Right lobe of liver (tissue), 6 donors: Measurements from ENCODE around the gene STAT3. TPM values are rescaled to one million over a fixed set of nuclear protein-coding genes. Genes with fewer than 3 reads are reported as not detected.
"Not testable (repeated sequence)": the region's sequence is repeated elsewhere in the genome, so short reads cannot be mapped to it uniquely, and the experiment has no call there.

ENCODE experiments used
- ATAC-seq, 4 donors: fragments of 200-7000 bp; cut with Tn5 transposase; one replicate each; pipeline ENCODE4 v1.9.1; 2020; ENCODE audit warnings: mild to moderate bottlenecking in 4 of 4, moderate library complexity in 4 of 4
- DNase-seq, 3 donors: peaks; one replicate each; pipeline ENCODE4 v3.0.0-alpha.2; 2020
- H3K27ac ChIP-seq, 3 donors: fragments of 200-600 bp; one replicate each; pipeline ENCODE4 v1.8.0; 2022
- H3K27me3 ChIP-seq, 2 donors: fragments of 200-600 bp; one replicate each; pipeline ENCODE4 v1.8.0; 2022
- H3K36me3 ChIP-seq, 4 donors: fragments of 200-600 bp; sonication (generic) in 1 of 4; one replicate each; pipeline versions ENCODE4 v1.5.1 to v1.8.0; 2017 to 2022; ENCODE audit warnings: control low read depth in 1 of 4
- H3K4me1 ChIP-seq, 4 donors: fragments of 200-600 bp; sonication (generic) in 1 of 4; one replicate each; pipeline versions ENCODE4 v1.5.1 to v1.8.0; 2017 to 2022; ENCODE audit warnings: control low read depth in 1 of 4
- H3K4me3 ChIP-seq, 3 donors: fragments of 200-600 bp; one replicate each; pipeline ENCODE4 v1.8.0; 2022
- H3K9me3 ChIP-seq, 4 donors: fragments of 200-600 bp; sonication (generic) in 1 of 4; one replicate each; pipeline versions ENCODE4 v1.5.1 to v1.8.0; 2017 to 2022; ENCODE audit warnings: control low read depth in 1 of 4
- CTCF ChIP-seq, 4 donors: fragments of 200-600 bp in 3 of 4; fragments of 450-650 bp in 1 of 4; IDR thresholded peaks; one replicate each; pipeline versions ENCODE4 v1.5.1 to v1.8.0; 2016 to 2022; ENCODE audit warnings: antibody characterized with exemption in 4 of 4, mild to moderate bottlenecking in 2 of 4
- POLR2A ChIP-seq: fragments of 450-650 bp; IDR thresholded peaks from one replicate; pipeline ENCODE4 v1.6.1; 2017; ENCODE audit warnings: antibody characterized with exemption, mild to moderate bottlenecking
- WGBS: methylation state at CpG from one replicate; pipeline ENCODE4 v1.1.6; 2018; ENCODE audit warnings: low coverage, low lambda C conversion rate; ENCODE audit not compliant: insufficient coverage; ENCODE audit errors: missing lambda C conversion rate; 5-methylcytosine and 5-hydroxymethylcytosine counted together
- intact Hi-C, 2 donors: fragments of 100-400 bp; cut with DNase I; formaldehyde crosslinking; loops; one replicate each; pipeline versions ENCODE4 v1.11.2 to v1.14.1; 2022
- total RNA-seq, 6 experiments: library from RNA; depleted of rRNA in 2 of 6; stranded (reverse); fragments of >200 nt in 2 of 6; fragmentation: NEBNext Ultra II Directional in 3 of 6; extraction: Animal tissue kit (Norgen Biotek cat#: 25700) in 3 of 6; gene quantifications; one replicate each; pipeline versions ENCODE4 v1.1.0 to v1.2.4, GENCODE V29; 2016 to 2023
- donor health status: DM: no; HTN: yes; CAD: no.
- donor health status: DM: no; HTN: no; CAD: no.
- donor health status: DM: no; HTN: no; CAD: no.
- donor health status: DM: no; HTN: yes; CAD: no.
- donor health status: DM: no; HTN: yes; CAD: no.

Gene STAT3
- total RNA-seq, 6 experiments from 2014 or later = 108 to 267 (median 208) TPM

DNA sequence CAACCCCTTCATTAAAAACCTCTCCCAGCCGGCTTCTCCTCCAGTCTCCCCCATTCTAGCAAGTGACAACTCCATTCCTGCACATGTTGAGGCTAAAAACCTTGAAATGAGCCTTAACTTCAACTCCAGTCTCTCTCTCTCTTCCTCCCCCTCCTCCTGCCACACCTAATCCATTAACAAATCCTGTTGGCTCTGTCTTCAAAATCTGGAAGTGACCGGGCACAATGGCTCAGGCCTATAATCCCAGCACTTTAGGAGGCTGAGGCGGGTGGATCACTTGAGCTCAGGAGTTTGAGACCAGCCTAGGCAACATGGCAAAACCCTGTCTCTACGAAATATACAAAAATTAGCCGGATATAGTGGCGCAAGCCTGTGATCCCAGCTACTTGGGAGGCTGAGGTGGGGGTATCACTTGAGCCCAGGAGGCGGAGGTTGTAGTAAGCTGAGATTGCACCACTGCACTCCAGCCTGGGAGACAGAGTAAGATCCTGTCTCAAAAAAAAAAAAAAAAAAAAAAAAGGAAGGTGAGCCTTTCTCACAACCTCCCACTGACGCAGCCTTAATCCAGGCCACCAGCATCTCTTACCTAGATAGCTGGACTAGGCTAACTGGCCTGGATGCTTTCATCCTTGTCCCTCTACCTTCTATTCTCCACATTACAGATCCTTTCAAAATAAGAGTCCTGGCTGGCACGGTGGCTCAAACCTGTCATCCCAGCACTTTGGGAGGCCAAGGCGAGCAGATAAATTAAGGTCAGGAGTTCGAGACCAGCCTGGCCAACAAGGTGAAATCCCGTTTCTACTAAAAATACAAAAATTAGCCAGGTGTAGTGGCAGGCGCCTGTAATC, 21.8 kb downstream of the STAT3 start:
- H3K9me3 ChIP-seq, DNase-seq, H3K27me3 ChIP-seq, H3K36me3 ChIP-seq, H3K4me3 ChIP-seq, intact Hi-C loops: not testable (repeated sequence)
- WGBS = 81% methylated on average over 12 of the region's 13 CpGs
- Histone ChIP-seq H3K27ac (peak overlapping the region in 1 of 3 donors; percentile 66), H3K4me1 (peaks cover 3 to 47% (median 19%) of the 10 kb centered on the region in 4 donors)
- peak in 2 of 4 donors; percentile 4 to 11 for ATAC-seq

DNA sequence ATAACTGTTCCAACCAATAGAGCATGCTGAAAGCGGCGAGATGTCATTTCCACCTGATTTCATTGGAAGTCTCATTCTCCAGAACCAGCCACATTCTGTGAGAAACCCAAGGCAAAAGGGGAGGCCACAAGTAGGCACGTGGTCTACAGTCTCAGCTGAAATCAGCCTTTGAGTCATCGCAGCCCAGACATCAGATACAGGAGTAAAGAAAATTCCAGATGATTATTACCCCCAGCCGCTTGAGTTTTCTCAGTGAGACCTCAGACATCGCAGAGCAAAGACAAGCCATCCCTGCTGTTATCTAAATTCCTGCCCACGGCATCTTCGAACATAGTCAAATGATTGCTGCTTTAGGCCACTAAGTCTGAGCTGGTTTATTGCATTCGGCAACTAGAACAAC, 23.1 kb downstream of the STAT3 start:
- no peak overlapping the region for H3K4me3 ChIP-seq
- intact Hi-C loops = no loop called here
- no peak overlapping the region for H3K27ac ChIP-seq
- ATAC-seq (no peak), DNase-seq (no peak)
- no peaks in the 10 kb centered on the region for H3K9me3 ChIP-seq
- peaks cover 0 to 4% (median 0%) of the 10 kb centered on the region in 4 donors for H3K36me3 ChIP-seq
- H3K4me1 ChIP-seq = peaks cover 3 to 52% (median 19%) of the 10 kb centered on the region in 4 donors
- 73% methylated on average over 9 of the region's 9 CpGs for WGBS
- TF ChIP-seq CTCF (IDR thresholded peaks at IDR 0.05) = no peak
- no peak for TF ChIP-seq POLR2A
- no peaks in the 10 kb centered on the region for H3K27me3 ChIP-seq

DNA sequence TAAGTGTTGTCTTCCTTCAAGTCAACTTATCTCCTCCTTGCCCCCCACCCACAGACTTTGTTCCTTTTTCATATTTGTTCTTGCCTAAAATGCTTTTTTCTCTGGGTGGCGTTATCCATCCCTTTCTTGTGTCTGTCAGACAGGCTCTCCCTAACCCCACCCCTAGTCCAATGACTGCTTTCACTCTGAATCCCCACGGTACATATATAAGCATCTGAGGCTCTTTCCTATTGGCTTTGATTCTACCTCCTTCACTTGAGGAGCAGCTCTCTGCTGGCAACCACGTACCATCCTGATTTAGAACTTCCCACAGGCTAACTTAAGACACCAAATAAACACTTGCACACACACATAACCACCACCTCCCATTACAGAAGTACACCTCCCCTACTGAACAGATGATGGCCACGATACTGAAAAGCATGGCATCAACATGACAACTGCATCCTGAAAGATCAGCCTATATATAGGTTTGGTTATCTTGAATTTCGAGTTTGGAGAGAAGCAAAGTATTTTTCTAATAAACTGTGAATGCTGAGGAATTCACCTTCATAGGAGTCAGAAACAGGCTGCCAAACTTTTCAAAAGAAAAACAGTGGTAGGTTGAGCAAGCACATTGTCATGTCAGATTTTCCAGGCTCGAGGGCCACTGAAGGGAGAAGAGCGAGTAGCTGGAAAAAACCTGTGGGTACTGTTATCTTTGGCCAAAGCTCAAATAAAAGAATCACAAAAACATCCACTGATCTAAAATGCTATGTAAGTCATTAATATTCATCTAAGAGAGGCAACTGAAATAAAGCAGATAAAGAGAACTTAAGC, 24.3 kb downstream of the STAT3 start:
- no peak for DNase-seq
- intact Hi-C loops = no loop called here
- H3K36me3 ChIP-seq = no peaks in the 10 kb centered on the region
- no peaks in the 10 kb centered on the region for H3K9me3 ChIP-seq
- H3K27me3 ChIP-seq = no peaks in the 10 kb centered on the region
- peak overlapping the region in 1 of 3 donors; percentile 34 for H3K27ac ChIP-seq
- no peak for ATAC-seq
- peaks cover 3 to 52% (median 19%) of the 10 kb centered on the region in 4 donors for H3K4me1 ChIP-seq
- WGBS = 53% methylated on average over 7 of the region's 7 CpGs
- no peak for TF ChIP-seq CTCF (IDR thresholded peaks at IDR 0.05)
- TF ChIP-seq POLR2A = no peak
- H3K4me3 ChIP-seq = no peak overlapping the region

GRCh38 chr17:42363231-42363630, 25.0 kb downstream of the STAT3 start:
- DNase-seq (no peak), ATAC-seq (no peak)
- Histone ChIP-seq H3K4me1 (peaks cover 3 to 48% (median 16%) of the 10 kb centered on the region in 4 donors), H3K4me3 (no peak overlapping the region), H3K9me3 (no peaks in the 10 kb centered on the region), H3K36me3 (no peaks in the 10 kb centered on the region), H3K27me3 (no peaks in the 10 kb centered on the region), H3K27ac (no peak overlapping the region)
- TF ChIP-seq POLR2A = no peak
- TF ChIP-seq CTCF (IDR thresholded peaks at IDR 0.05) = no peak
- intact Hi-C loops = no loop called here
- WGBS = 100% methylated on average over 1 of the region's 1 CpG
